HG02571 (cell line): ENCODE results near the gene RNU7-1.

Experiments used
- ATAC-seq: cut with Tn5 transposase; IDR thresholded peaks from one replicate; pipeline ENCODE4 v1.9.1; 2021; ENCODE audit warnings: mild to moderate bottlenecking, moderate library complexity; ENCODE audit not compliant: unreplicated experiment

RNU7-1 gene

DNA sequence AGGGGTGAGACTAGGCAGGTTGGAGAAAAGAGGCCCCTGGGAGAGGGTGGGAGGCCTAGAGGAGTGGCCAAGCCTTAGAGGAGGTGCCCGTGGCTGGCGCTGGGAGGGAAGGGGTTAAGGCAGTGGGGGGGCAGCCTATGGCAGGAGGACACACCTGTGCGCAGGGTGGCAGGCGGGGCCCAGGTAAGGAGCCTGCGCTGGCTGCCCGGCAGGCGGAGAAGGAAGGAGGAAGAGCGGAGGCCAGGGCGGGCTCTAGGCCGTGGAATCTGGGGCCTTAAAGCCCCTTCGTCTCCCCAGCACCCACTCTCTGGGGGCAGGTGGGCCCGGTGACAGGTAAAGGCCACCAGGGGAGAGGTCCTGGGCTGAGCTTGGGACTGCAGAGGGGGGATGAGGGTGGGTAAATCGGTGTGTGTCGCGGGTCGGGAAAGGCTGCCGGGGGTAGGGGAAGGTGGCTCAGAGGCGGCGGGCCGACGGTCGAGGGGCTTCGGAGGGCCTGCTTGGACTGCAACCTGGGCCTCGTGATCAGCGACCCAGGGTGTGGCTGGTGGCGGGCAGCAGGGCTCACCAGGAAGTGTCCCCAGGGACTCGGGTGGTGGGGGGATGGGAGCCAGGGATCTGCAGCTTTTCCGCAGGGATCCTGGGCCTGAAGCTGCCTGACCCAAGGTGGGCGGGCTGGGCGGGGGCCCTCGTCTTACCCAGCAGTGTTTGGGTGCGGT, 19.6 kb downstream of the RNU7-1 start:
- no peak for ATAC-seq

DNA sequence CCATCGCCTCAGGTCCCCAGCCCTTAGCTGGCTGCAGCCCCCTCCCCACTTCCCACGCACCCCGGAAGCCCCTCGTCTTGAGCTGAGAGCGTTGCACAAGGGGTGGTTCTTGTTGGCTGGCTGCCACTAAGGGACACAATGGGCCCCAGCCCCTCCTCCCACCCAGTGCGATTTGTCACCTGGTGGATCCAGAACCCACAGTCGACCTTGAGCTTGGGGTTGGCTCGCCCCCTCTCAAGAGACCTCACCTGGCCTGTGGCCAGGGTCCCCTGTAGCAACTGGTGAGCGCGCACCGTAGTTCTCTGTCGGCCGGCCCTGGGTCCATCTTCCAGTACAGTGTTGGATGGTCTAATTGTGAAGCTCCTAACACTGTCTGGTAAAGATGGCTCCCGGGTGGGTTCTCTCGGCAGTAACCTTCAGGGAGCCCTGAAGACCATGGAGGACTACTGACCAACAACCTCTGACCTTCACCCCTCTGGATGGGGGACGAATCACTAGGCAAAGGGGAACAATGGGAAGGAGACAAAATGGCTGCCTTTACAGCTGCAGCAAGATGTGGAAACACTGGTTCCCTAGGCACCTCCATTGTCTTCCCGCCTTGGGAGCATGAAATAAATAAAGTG, 20.3 kb downstream of the RNU7-1 start:
- no peak for ATAC-seq

DNA sequence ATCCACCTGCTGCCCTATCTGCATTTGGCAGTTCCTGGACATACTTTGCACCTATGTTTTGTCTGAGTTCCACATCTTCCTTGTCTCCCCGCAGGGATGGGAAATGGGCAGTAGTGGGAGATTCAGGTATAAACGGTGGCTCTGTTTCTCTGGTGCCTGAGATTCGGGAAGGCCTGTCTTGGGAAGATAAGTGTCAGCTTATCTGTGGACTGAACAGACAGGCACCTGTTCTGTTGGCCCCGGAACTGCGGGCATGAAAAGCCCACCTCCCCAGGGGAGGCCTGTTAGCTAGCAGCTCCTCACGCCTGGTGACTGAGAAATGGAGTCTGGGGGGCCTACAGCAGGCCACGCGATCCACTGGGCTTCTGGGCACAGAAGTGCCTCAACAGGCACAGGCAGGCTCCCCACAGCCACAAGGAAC, 21.0 kb downstream of the RNU7-1 start:
- ATAC-seq: no peak

DNA sequence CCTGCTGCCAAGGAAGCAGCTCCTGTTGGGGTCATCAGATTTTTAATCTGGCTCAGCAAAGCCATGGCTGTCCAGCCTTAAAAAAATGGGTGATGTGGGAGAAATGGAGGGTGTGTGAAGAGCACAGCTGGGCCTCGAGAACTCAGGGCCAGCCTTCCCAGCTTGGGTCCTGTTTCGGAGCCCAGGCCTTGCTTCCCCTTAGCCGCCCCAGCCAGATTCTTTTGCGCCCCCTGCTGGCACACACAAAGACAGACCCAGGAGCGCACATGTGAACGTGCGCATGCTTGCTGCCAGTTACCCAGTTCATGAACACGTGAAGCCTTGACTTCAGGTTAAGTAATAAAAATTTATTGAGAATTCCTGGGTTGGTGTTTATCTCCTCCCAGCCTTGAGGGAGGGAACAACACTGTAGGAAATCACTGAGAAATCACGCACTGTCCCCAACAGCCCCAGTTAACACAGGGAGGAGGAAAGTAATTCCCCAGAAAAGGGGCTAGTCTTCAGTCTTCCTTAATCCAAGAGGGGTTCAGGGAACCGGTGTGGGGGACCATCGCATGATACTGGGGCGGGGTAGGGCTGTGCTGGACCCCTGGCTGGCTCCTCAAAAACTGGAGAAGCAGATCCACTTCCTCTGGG, 21.5 kb downstream of the RNU7-1 start:
- no peak for ATAC-seq

DNA sequence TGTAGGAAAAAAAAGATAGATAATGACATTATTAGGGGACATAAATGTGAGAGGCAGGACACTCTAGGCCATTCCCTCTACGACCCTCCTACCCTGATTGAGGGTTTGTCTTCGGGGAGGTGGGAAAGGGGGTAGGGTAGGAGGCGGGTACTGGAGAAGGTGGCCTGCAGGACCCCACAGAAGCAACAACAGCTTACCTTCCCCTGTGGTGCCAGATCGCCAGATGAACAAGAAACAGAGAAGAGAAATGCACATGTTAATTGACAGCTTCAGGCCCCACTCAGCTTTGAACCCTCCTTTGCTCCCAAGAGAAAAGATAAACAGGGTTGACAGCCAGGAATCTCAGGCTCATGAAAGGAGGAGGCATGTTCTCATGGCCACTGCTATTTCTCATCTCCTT, 22.1 kb downstream of the RNU7-1 start:
- no peak for ATAC-seq

DNA sequence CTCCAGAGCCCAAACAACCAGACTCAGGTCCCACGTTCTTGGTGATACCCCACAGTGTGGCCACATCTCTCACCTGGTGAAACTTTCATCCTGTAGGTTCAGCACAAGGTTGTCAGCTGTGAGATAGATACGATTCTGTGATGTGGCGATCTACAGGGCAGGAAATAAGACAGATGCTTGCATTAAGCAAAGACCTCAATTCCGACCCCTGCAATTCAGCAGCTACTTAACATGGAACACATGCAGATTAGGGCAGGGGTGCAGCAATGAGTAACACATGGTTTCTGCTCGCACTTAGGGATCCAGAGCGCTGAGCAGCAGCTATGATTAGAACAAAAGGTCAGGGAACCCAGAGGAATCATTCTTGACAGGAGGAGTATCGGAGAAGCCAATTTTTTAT, 22.7 kb downstream of the RNU7-1 start:
- ATAC-seq: no peak

DNA sequence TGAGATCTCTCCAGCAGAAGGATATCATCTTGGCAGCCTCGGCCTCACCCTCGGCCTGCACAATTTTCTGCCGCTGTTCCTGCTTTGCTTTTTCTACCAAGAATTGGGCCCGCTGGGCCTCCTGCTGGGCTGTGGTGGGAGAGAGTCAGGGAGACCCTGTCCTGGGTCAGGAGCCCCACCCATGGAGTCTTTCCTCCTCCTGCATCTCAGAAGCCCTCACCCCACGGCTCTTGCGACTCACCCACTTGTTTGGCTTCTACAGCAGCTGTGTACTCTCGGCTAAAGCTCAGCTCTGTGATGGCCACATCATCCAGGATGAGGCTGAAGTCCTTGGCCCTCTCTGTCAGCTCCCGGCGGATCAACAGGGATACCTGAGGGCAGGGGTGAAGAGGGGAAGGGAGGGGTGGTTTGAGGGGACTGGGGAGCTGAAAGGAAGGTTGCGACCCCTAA, 24.1 kb downstream of the RNU7-1 start:
- no peak for ATAC-seq

DNA sequence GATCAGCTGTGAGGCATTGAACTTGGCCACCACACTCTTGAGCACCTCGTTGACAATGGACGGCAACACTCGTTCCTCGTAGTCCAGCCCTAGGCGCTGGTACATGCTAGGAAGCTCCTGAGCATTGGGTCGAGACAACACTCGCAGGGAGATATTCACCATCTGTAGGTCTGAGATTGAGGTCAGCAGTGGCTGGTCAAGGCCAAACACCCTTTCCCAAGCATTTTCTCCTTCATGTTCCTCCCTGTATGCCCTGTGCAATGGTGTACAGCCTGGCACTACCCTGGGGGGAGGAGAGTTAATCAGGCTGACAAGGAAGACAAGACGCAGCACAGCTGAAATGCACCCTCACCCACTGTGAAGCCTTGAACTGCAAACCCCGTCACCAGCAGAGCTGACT, 24.8 kb downstream of the RNU7-1 start:
- no peak for ATAC-seq

DNA sequence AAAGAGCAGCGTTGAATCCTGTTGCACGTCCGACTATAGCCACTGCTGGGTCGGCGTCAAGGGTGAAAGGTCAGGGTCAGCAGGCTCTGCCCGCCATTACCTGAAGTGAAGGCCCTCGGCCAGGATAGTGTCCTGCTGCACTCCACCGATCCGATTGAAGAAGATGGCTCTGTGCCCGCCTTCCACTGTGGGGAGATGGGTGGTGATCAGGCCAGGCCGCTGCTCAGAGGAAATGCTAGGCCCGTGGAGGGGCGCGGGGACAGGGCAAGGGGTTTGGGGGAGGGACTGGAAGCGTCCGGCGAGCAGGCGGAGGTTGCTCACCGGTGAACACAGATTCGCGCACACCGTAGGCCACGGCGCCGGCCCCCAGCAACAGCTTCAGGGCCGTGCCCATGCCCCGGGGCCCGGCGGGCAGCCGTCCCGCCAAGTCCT, 26.5 kb downstream of the RNU7-1 start:
- peak; percentile 23 for ATAC-seq

DNA sequence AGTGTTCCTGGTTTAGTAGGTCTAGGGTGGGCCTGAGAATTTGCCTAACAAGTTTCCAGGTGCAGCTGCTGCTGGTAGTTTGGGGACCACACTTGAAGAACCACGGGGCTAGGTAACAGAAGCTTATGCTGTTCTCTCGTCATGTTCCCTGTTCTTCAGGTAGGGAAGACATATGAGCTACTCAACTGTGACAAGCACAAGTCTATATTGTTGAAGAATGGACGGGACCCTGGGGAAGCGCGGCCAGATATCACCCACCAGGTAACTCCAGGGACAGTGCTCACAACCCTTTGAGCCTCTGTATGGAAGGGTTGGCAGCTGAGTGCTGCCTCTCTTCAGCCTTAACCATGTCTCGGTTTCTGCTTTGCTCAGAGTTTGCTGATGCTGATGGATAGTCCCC, 30.6 kb downstream of the RNU7-1 start:
- no peak for ATAC-seq

DNA sequence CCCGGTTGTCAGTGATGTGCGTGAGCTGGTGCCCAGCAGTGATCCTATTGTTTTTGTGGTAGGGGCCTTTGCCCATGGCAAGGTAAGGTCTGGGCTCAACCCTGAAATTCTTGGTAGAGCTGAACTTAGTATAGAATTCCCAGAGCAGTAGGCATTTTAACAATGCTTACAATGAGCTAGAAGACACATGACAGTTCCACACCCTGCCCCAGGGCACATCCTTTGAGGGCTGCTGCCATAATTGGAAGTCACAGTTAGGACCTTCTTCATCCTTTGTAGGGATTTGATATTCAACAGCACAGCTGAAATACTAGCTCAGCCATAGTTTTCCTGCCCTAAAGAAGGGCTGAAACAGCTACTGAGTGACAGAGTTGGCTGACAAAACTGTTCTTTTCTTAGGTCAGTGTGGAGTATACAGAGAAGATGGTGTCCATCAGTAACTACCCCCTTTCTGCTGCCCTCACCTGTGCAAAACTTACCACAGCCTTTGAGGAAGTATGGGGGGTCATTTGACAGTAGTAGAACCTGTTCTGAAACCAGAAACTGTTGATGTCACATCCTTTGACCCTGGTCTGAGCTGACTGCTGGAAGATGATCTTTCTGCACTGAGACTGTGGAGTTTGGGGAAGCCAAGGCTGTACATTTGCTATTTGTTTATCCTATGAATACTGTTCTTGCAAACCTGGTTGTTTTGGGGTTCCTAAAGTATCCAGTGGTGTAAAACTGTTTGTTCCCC, 31.8 kb downstream of the RNU7-1 start:
- no peak for ATAC-seq

DNA sequence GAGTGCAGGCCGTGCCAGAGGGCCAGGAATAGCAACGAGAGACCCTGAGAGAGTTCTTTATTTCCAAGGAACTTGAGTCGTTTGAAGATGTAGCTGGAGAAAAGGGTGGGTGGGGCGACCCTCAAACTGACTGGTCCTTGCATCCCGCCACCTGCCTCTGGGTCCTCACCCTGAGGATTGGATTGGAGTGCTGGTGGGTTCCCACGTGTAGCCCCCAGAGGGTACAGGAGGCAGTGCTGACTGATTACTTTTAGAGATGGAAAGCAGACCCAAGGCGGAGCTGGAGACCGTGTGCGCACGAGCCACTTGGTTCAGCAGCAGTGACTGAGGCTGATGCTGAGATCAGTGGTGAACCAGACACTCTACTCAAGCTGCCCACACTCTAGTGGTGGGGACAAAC, 34.0 kb downstream of the RNU7-1 start:
- no peak for ATAC-seq

DNA sequence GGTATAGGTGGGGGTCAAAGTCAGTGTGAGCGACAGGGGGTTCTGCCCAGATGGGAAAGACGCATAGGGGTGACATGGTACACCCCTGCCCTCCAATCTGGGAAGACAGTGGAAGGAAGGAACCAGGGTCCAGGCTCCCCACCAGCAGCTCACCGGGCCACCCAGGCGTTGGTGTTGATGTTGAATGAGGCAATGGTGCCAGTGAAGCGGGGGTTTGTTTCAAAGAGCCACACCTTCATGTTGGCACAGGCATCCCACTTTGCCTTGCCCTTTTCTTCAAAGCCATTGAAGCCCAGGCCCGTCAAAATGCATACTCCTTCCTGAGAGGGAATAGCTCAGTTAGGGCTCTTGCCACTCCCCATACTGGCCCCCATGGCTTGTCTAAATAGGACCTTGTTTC, 34.6 kb downstream of the RNU7-1 start:
- no peak for ATAC-seq

DNA sequence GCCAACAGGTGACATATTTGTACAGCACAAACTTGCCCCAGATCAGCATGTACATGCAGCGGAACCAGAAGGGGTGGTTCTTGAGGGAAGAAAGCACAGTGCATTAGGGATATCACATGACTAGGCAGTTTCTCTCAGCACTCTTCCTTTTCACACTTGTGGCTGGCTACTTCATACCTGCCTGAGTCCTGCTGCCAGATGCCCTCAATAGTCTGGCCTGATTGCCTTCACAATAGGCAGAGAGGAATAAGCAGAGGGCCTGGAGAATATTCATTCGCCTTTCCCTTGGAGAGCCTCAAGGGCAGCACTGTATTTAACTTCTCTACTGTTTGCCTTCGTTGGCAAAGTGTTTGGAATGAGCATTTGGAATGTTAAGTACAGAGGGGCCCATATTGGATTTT, 35.0 kb downstream of the RNU7-1 start:
- ATAC-seq: no peak

DNA sequence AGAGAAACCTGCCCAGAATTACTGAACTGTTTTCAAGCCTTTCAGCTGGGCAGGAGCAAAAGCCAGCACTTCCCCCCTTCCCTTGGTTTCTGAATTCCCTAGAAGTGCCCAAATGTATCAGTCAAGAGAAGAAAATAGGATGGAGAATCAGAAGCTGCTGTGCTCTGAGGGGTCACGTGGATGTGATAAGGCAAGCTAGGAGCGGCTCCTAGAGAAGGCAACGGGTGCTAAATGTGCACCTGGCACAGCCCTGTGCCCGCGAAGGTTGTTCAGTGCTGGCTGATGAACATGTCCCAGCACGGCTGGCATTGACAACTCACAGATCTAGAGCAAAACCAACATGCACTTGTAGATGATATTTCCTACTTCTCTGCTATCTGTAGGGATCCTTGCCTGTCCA, 35.4 kb downstream of the RNU7-1 start:
- no peak for ATAC-seq

DNA sequence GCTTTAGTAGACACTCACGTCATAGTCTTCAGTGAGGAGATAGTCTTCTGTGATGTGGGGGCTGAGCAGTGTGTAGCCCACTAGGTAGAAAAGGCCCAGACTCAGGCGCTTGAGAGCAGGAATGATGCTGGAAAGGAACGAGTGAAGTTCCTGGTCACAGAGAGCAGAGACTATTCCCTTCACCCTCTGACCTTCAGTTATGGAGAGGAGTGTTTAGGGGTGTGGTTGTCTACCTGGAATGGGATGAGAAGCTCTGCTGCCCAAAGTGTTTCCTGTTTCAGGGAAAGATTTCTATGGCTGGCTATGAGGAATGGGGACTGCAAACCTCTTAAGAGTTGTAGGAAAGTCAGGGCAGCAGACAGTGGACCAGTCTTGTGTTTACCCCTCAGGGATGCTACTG, 35.8 kb downstream of the RNU7-1 start:
- no peak for ATAC-seq

DNA sequence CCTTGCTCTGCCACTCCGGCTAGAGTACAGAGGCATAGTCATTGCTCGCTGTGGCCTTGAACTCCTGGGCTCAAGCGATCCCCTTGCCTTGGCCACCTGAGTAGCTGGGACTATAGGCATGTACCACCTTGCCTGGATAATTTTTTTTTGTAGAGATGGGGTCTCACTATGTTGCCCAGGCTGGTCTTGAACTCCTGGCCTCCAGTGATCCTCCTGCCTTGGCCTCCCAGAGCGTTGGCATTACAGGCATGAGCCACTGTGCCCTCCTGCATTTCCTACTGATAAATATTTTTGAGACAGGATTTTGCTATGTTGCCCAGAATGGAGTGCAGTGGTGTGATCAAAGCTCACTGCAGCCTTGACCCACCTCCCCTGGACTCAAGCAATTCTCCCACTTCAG, 36.5 kb downstream of the RNU7-1 start:
- ATAC-seq: no peak

DNA sequence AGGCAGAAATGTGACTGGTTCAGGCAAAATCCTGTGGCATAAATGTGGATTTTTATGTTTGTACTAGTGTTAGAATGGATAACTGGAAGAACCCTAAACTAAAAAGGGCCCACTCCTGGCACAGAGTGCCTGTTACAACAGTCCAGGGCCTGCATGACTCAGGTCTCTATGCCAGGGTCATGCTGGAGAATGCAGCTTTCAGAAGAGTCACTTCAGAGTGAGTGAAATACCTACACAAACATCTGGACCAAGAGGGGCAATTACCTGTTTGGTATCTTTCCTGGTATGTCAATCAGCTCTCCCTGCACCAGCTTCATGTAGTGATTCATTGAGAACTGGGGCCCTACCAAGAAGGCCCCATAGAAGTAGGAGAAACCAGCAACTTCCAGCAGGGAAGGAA, 37.1 kb downstream of the RNU7-1 start:
- ATAC-seq: no peak

DNA sequence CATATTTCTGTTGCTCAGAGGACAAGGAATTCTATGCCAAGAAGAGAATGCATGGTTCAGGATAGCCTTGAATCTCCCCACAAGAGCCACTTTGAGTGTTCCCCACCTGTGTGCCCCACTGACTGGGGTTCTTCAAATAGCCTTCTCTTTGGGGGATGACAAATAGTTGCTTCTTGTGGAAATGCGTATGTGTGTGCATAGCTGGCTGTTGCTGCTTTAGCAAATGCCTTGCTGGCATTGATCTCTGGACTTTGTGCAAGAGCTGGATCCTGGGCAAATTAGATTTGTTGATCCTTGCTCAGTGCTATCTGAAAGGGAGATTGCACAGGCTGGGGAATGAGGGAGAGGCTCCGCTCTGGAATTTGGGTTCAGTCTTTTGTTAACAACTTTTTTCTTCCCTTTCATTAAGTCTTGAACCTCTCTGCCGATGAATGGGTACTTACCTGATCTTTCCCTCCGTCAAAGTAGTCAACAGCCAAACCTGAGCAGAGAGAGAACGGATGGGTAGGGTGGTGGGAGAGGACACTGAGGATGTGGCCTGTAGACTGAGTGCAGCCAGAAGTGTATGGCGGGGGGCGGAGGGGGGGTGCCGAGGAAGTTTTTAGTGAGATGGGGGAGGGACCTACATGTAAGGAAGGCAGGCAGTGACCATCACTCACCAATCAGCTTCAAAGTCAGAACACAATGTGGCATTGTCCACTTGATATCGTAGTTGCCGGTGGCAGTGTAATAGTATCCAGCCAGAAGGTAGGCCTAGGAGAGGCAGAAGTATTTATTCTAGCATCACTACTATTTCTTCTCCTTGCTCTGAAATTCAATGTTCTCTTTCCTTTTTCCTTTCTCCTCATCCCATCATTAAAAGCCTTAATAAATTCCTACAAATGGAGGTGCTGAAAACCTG, 37.8 kb downstream of the RNU7-1 start:
- ATAC-seq: no peak

DNA sequence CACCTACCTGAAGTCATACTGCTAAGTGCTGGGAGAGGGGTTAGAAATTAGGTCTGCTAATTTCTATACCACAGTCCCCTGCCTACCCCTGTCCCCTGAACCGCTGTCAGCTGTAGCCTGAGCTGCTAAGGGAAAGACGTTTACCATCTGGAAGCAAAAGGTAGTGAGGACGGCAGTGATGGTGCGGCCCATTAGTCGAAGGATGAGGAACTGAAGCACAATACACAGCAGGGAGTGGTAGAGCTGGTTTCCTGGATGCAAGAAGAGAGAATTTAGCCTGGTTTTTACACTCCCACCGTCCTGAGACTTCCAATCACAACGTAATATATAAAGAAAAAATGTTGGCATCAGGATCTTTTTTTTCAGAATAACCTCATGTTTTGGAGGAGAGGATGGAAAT, 38.9 kb downstream of the RNU7-1 start:
- ATAC-seq: no peak
